Nephron (organoid): ENCODE data around the gene SUCLG1.

ENCODE experiments used
- H3K27ac Mint-ChIP-seq, 3 experiments: 2 replicates each; pipeline ENCODE4 v1.8.0; 2020; ENCODE audit warnings: mixed read lengths in 3 of 3, mild to moderate bottlenecking in 2 of 3, moderate library complexity in 1 of 3
- H3K27me3 Mint-ChIP-seq: 2 replicates; pipeline ENCODE4 v1.8.0; 2021; ENCODE audit warnings: low read depth, mild to moderate bottlenecking, moderate library complexity, mixed read lengths
- H3K36me3 Mint-ChIP-seq: 2 replicates; pipeline ENCODE4 v1.8.0; 2020; ENCODE audit warnings: low read depth, mixed read lengths
- H3K4me1 Mint-ChIP-seq: 2 replicates; pipeline ENCODE4 v1.8.0; 2020; ENCODE audit warnings: mixed read lengths
- H3K4me3 Mint-ChIP-seq, 3 experiments: 2 replicates each; pipeline ENCODE4 v1.8.0; 2020; ENCODE audit warnings: mild to moderate bottlenecking in 3 of 3, mixed read lengths in 3 of 3, moderate library complexity in 2 of 3
- H3K9me3 Mint-ChIP-seq: 2 replicates; pipeline ENCODE4 v1.8.0; 2020; ENCODE audit warnings: mixed read lengths
- TF ChIP-seq, protein P1 (sequence below), 3 experiments: fragments of 200-600 bp; sonication (generic); IDR thresholded peaks; one replicate each; pipeline ENCODE4 v1.5.0; 2021; ENCODE audit warnings: antibody characterized with exemption in 3 of 3; ENCODE audit not compliant: unreplicated experiment in 3 of 3

SUCLG1 gene

GRCh38 chr2:84459944-84460429 is 907 bp upstream of the SUCLG1 start:
- Mint-ChIP-seq H3K27ac (peak overlapping the region; percentile 89 to 98 (median 97)), H3K27me3 (no peaks in the 10 kb centered on the region), H3K9me3 (peaks cover 2% of the 10 kb centered on the region), H3K4me3 (peak overlapping the region; percentile 91 to 99 (median 98)), H3K4me1 (peaks cover 30% of the 10 kb centered on the region), H3K36me3 (no peaks in the 10 kb centered on the region)
- TF ChIP-seq, protein P1, sequence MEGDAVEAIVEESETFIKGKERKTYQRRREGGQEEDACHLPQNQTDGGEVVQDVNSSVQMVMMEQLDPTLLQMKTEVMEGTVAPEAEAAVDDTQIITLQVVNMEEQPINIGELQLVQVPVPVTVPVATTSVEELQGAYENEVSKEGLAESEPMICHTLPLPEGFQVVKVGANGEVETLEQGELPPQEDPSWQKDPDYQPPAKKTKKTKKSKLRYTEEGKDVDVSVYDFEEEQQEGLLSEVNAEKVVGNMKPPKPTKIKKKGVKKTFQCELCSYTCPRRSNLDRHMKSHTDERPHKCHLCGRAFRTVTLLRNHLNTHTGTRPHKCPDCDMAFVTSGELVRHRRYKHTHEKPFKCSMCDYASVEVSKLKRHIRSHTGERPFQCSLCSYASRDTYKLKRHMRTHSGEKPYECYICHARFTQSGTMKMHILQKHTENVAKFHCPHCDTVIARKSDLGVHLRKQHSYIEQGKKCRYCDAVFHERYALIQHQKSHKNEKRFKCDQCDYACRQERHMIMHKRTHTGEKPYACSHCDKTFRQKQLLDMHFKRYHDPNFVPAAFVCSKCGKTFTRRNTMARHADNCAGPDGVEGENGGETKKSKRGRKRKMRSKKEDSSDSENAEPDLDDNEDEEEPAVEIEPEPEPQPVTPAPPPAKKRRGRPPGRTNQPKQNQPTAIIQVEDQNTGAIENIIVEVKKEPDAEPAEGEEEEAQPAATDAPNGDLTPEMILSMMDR (IDR thresholded peaks at IDR 0.05; ENCODE audit: unreplicated experiment in 3 of 3), result no peak

- Mint-ChIP-seq H3K4me1 (peaks cover 30% of the 10 kb centered on the region), H3K36me3 (no peaks in the 10 kb centered on the region), H3K27me3 (no peaks in the 10 kb centered on the region), H3K27ac (peak overlapping the region; percentile 89 to 98 (median 97)), H3K4me3 (peak overlapping the region; percentile 91 to 99 (median 98)), H3K9me3 (no peaks in the 10 kb centered on the region)
- TF ChIP-seq, protein P1 (IDR thresholded peaks at IDR 0.05; ENCODE audit: unreplicated experiment in 3 of 3), result no peak
Measured at GRCh38 chr2:84458551-84459017, 496 bp downstream of the SUCLG1 start.

DNA sequence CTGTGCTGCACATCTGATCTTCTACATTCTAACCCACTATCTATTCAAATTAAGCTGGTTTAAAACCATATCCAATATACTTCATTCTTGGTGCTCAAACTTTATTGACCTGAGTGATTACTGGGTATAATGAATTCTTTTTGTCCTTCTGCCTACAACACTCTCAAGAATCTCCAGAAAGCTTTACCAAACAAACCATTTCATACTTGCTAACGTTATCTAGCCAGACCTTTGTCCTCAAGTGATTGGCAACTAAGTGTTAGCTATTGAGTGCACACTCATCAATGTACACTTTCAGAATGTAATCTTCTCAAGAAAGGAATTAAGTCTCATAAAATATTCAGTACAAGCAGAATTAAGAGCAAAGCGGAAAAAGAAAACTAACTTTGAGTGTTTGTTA is 1.4 kb downstream of the SUCLG1 start:
- Mint-ChIP-seq H3K27ac (peak overlapping the region; percentile 1 to 54 (median 22)), H3K4me3 (peak overlapping the region; percentile 91 to 99 (median 98)), H3K9me3 (no peaks in the 10 kb centered on the region), H3K36me3 (no peaks in the 10 kb centered on the region), H3K27me3 (no peaks in the 10 kb centered on the region), H3K4me1 (peaks cover 30% of the 10 kb centered on the region)
- TF ChIP-seq, protein P1 (IDR thresholded peaks at IDR 0.05; ENCODE audit: unreplicated experiment in 3 of 3), result no peak

- H3K4me3 Mint-ChIP-seq, result peak overlapping the region; percentile 5 to 70 (median 39)
- no peaks in the 10 kb centered on the region for H3K27me3 Mint-ChIP-seq
- no peak overlapping the region for H3K27ac Mint-ChIP-seq
- H3K9me3 Mint-ChIP-seq, result no peaks in the 10 kb centered on the region
- no peaks in the 10 kb centered on the region for H3K36me3 Mint-ChIP-seq
- H3K4me1 Mint-ChIP-seq, result peaks cover 30% of the 10 kb centered on the region
- TF ChIP-seq, protein P1 (IDR thresholded peaks at IDR 0.05; ENCODE audit: unreplicated experiment in 3 of 3), result no peak
Measured at GRCh38 chr2:84456156-84456555, 2.9 kb downstream of the SUCLG1 start.

- Mint-ChIP-seq H3K4me1 (peaks cover 36% of the 10 kb centered on the region), H3K27me3 (no peaks in the 10 kb centered on the region), H3K9me3 (no peaks in the 10 kb centered on the region), H3K4me3 (no peak overlapping the region), H3K36me3 (no peaks in the 10 kb centered on the region), H3K27ac (no peak overlapping the region)
- TF ChIP-seq, protein P1 (IDR thresholded peaks at IDR 0.05; ENCODE audit: unreplicated experiment in 3 of 3), result no peak
Measured at GRCh38 chr2:84454581-84454980, 4.5 kb downstream of the SUCLG1 start.

DNA sequence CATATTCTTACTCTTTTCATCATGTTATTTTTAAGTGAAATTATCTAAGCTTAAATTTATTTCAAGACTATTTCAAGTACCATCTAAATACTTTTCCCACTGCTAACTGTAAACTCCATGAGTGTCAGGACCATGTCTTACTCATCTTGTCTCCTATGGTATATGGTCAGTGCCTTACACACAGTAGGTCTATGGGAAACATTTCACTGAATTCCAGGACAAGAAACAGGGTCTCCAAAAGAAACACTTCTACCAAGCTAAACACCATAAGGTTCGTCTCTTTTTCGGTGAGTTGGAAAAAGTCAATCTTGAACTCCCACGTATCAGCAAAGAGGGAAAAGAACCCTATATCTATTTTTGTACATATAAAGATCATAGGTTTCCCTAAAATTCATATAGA is 6.5 kb downstream of the SUCLG1 start:
- Mint-ChIP-seq H3K27ac (no peak overlapping the region), H3K27me3 (no peaks in the 10 kb centered on the region), H3K36me3 (no peaks in the 10 kb centered on the region), H3K9me3 (no peaks in the 10 kb centered on the region), H3K4me1 (peaks cover 21% of the 10 kb centered on the region), H3K4me3 (no peak overlapping the region)
- TF ChIP-seq, protein P1 (IDR thresholded peaks at IDR 0.05; ENCODE audit: unreplicated experiment in 3 of 3), result no peak
